Progenitor cell of endocrine pancreas (in vitro differentiated cells): ENCODE measurements around the gene CYBRD1. TPM values are rescaled to one million over a fixed set of nuclear protein-coding genes. Genes with fewer than 3 reads are reported as not detected.
A peak's percentile ranks its signal among the peaks of the same experiment; 100 is the strongest.

Source experiments
- DNase-seq: peaks from one replicate; pipeline ENCODE4 v3.0.0; 2021; ENCODE audit warnings: low spot score; ENCODE audit not compliant: unreplicated experiment
- H3K27ac Mint-ChIP-seq: 2 replicates; pipeline ENCODE4 v1.8.0; 2021; ENCODE audit warnings: mild to moderate bottlenecking, moderate library complexity, mixed read lengths
- H3K27me3 Mint-ChIP-seq: 2 replicates; pipeline ENCODE4 v1.8.0; 2021; ENCODE audit warnings: mixed read lengths
- H3K36me3 Mint-ChIP-seq: 2 replicates; pipeline ENCODE4 v1.8.0; 2022; ENCODE audit warnings: mixed read lengths; ENCODE audit not compliant: insufficient read depth
- H3K4me1 Mint-ChIP-seq: 2 replicates; pipeline ENCODE4 v1.8.0; 2021; ENCODE audit warnings: low read depth, mixed read lengths
- H3K4me3 Mint-ChIP-seq: 2 replicates; pipeline ENCODE4 v1.8.0; 2021; ENCODE audit warnings: low read depth, mild to moderate bottlenecking, moderate library complexity, mixed read lengths
- H3K9me3 Mint-ChIP-seq: 2 replicates; pipeline ENCODE4 v1.8.0; 2021; ENCODE audit warnings: low read depth, mixed read lengths
- total RNA-seq: library from RNA; stranded (reverse); gene quantifications from 2 replicates; pipeline ENCODE4 v1.2.1, GENCODE V29; 2021
- TF ChIP-seq, protein P1 (sequence below): fragments of 200-600 bp; sonication (generic); IDR thresholded peaks from one replicate; pipeline ENCODE4 v1.5.0; 2021; ENCODE audit warnings: antibody characterized with exemption, mild to moderate bottlenecking; ENCODE audit not compliant: unreplicated experiment

Gene CYBRD1
- total RNA-seq, 1 donor from 2014 or later: 2.3 TPM

DNA sequence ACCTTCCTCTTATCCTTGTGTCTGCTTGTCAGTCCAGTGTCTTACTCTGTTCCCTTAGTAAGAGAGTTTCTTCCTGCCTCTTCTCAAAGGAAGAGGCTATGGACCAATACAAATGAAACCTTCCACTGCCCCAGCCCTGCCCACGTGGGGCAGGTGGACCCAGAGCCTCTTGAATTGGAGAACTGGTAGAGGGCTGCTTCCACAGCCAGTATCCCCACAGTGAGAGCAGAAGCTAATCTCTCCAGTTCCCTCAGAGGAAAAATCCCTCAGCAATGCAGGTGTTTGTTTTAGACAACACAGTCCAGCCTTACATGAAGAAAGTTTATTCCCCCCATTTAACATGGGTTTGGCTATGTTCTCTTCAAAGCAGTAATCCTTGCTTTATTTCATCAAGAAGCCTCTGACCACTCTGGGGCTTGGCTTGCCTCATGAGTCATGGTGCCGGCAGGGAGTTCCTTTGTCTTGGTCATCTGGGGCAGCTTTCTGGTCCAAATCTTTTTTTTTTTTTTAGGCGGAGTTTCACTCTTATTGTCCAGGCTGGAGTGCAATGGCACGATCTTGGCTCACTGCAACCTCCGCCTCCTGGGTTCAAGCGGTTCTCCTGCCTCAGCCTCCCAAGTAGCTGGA is 6.5 kb upstream of the CYBRD1 start:
- Mint-ChIP-seq H3K4me1 (peaks cover 3% of the 10 kb centered on the region), H3K9me3 (no peaks in the 10 kb centered on the region), H3K36me3 (no peaks in the 10 kb centered on the region), H3K4me3 (no peak overlapping the region), H3K27me3 (peaks cover 33% of the 10 kb centered on the region), H3K27ac (no peak overlapping the region)
- TF ChIP-seq, protein P1, sequence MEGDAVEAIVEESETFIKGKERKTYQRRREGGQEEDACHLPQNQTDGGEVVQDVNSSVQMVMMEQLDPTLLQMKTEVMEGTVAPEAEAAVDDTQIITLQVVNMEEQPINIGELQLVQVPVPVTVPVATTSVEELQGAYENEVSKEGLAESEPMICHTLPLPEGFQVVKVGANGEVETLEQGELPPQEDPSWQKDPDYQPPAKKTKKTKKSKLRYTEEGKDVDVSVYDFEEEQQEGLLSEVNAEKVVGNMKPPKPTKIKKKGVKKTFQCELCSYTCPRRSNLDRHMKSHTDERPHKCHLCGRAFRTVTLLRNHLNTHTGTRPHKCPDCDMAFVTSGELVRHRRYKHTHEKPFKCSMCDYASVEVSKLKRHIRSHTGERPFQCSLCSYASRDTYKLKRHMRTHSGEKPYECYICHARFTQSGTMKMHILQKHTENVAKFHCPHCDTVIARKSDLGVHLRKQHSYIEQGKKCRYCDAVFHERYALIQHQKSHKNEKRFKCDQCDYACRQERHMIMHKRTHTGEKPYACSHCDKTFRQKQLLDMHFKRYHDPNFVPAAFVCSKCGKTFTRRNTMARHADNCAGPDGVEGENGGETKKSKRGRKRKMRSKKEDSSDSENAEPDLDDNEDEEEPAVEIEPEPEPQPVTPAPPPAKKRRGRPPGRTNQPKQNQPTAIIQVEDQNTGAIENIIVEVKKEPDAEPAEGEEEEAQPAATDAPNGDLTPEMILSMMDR: no peak
- no peak for DNase-seq

DNA sequence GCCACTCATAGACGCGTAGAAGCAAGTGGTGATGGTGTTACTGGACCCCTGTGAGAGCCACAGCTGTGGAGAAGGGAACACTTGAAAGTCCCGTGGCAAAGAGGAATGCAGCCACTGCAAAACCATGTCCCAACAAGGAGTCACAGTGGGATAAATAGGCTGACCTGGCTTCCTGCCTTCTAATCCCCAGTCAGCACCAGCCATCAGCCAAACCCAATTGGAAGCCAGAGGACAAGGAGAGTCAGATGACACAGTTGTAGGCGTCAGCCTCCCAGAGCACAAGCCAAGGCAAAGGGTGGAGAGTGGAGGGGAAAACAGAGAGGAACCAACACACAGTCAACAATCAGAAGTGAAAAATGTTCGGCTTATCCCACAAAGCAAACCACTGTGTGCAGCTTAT is 5.5 kb upstream of the CYBRD1 start:
- Mint-ChIP-seq H3K9me3 (no peaks in the 10 kb centered on the region), H3K27me3 (peaks cover 43% of the 10 kb centered on the region), H3K36me3 (no peaks in the 10 kb centered on the region), H3K4me3 (no peak overlapping the region), H3K4me1 (peaks cover 3% of the 10 kb centered on the region), H3K27ac (no peak overlapping the region)
- TF ChIP-seq, protein P1: no peak
- DNase-seq: no peak

DNA sequence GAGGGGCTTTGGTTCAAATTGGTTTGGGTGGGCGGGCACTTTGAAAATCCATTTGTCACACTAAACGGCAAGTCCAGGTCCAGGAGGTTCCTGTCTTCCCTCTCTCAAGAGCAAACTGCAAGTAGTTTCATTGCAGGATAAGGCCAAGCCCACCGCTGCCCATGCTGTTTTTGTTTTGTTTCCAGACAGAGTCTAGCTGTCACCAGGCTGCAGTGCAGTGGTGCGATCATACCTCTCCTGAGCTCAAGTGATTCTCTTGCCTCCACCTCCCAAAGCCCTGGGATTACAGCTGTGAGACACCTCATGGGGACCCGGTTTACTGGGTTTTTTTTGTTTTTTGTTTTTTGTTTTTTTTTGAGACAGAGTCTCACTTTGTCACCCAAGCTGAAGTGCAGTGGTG is 1.8 kb upstream of the CYBRD1 start:
- DNase-seq: no peak
- no peak overlapping the region for H3K27ac Mint-ChIP-seq
- H3K4me1 Mint-ChIP-seq: peaks cover 6% of the 10 kb centered on the region
- TF ChIP-seq, protein P1: no peak
- no peaks in the 10 kb centered on the region for H3K36me3 Mint-ChIP-seq
- no peak overlapping the region for H3K4me3 Mint-ChIP-seq
- H3K27me3 Mint-ChIP-seq: peaks cover 68% of the 10 kb centered on the region
- H3K9me3 Mint-ChIP-seq: no peaks in the 10 kb centered on the region

DNA sequence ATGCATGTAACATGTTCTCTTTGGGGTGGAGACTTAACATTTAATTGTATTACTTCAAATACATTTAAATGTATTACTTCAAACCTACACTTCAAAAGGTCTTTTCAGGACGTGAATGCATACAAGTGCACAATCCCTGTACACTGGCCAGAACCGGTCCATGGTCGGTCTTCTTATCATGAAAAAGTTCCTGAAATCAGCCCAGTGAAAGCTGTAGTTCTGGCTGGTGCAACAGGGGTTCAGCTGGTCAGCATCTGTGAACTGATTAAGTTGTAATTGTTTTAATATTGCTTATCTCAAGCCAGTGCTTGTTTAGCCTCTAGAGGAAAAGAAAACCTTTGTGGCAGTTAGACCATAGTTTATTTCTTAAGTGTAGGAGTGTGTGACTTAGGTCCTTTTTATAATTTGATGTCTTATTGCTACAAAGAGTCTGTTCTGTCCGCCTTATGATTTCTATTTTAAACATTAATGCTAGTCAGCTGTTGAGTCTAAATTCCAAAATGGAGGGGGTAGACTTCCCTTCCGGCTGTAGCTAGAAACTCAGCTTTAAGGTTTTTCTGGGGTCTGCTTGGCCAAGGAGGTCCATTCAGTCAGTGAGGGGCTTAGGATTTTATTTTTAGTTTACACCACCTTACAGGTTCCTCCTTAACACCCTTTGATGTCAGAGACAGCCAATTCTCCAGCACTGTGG is 768 bp upstream of the CYBRD1 start:
- Mint-ChIP-seq H3K4me1 (peaks cover 6% of the 10 kb centered on the region), H3K9me3 (no peaks in the 10 kb centered on the region), H3K27ac (no peak overlapping the region), H3K27me3 (peaks cover 63% of the 10 kb centered on the region), H3K4me3 (peak overlapping the region; percentile 85), H3K36me3 (no peaks in the 10 kb centered on the region)
- DNase-seq: no peak
- TF ChIP-seq, protein P1: no peak

DNA sequence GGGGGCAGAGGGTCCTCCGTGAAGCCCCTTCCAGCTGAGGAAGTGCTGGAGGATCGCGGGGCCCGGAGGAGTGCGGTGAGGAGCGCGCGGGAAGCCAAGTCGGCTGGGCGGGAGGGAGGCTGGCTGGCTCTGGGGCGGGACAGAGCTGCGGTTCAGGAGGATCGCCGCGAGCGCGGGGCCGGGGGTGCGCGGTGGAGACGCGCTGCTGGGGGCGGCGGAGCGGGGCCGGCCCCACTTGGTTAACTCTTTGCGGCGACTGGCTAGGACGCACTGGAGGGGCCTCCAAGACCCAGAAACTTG is 464 bp downstream of the CYBRD1 start:
- Mint-ChIP-seq H3K9me3 (no peaks in the 10 kb centered on the region), H3K27ac (no peak overlapping the region), H3K4me3 (peak overlapping the region; percentile 85), H3K36me3 (no peaks in the 10 kb centered on the region), H3K27me3 (peaks cover 66% of the 10 kb centered on the region), H3K4me1 (peaks cover 6% of the 10 kb centered on the region)
- TF ChIP-seq, protein P1: no peak
- DNase-seq: peak; percentile 16
